Activated T-cell treated with anti-CD3 and anti-CD28 coated beads for 48 hours (primary cell): ENCODE results near the gene FAM186B.

ENCODE experiments used
- DNase-seq: peaks from one replicate; pipeline ENCODE4 v3.0.0-alpha.2; 2020; ENCODE audit warnings: low read depth

Gene FAM186B

GRCh38 chr12:49604856-49605255 lies 583 bp downstream of the FAM186B start:
- DNase-seq = no peak

GRCh38 chr12:49603721-49604120 lies 1.7 kb downstream of the FAM186B start:
- no peak for DNase-seq

GRCh38 chr12:49599961-49600360 lies 5.5 kb downstream of the FAM186B start:
- no peak for DNase-seq

DNA sequence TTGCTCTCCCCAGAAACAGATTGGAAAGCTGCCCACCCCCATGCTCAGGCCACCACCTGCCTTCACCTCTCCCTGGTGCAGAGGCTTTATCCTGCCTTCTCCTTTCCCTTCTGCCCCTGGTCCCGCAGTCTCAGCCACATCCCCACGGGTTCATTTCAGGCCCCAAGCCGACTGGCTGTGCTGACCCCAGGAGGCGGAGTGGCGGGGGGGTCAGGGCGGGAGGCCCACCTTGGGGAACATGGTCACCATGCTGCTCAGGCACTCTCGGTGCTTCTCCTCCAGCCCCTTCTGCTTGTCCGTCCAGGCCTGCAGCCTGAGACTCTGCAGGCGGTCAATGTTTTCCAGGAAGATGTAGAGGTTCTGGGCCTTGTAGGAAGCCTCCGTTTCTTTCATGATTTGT lies 6.9 kb downstream of the FAM186B start:
- DNase-seq = no peak

DNA sequence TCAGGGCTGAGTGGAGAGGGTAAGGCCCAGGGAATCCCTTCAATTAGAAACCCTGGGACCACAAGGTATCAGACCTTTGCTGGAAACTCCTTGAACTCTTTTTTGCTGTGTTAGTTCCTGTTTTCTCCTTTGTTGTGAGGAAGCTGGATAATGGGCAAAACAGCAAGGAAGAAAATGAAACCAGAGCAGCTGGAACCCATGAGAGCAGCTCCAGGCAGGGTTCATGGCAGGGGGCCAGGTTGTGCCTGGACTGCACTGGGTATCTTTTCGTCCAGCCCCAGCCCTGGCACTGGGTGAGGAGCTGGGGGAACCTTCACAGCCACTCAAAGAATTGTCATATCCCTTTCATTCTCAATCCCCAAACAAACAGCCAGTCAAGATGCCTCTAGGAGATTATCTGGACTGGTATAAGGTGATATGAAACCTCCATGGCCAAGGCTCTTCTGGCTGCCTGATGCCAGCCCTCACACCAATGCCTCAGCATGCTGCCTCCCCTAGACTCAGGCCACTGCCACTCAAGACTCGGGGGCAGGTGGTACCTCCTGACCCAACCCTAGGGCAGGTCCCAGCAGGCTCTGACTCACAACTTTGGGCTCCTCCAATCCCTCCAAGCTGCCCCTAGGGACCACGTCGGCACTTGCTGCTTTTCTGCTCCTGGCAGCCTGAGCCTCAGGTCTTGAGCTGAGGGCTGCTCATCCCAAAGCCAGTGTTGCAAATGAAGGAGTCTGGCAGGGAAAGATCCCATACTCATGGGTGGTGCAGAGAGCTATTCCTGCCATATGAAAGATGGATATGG lies 16.5 kb downstream of the FAM186B start:
- DNase-seq = no peak

DNA sequence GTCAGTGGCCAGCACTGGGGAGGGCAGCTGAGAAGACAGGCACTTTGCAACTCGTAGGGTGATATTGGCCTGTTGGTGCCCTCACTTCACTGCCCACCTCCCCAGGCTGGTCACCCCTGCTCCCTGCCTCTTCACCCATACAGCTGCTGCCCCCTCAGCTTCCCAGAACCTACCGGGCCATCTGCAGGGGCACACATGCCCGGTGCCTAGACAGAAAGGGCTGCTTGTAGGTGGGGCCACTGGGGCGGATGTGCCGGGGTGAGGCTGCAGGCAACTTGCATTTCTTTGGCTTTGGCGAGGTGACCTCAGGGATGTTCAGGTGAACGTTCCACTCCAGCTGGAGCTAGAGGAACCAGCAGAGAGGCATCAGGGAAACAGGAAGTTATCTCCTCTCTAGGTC lies 17.2 kb downstream of the FAM186B start:
- DNase-seq = no peak

DNA sequence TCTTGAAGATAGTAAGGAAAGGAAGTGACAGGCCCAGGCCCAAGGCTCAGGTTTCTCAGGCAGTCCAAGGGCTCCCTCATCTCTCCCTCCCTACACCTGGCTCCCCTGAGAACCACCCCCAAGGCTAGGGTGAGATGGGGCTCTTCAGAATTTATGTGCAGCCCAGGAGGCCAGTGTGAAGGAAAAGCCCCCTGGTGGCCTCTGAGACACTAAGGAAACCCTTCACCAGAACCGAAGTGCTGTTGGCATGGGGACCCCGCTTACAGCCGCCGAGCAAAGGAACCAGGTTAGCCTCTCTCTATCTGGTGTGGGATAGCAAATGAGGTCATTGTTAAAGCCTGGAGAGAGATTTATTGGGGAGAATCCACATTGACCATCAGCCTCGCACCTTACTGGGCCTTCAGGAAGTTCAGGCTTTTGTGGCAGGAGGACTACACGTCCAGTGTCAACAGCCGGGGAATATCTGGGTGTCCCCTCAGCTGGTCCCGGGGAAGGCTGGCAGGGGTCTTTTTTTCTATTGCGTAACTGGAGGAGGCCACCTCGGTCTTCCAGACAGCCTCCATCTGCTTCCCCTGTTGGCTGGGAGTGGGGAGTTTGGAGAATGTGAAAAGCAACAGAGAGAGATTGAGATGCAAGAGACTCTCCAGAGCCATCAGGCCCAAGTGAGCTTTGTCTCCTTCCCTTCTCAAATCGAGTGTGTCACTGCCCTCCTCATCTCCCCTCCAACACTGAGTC lies 18.1 kb downstream of the FAM186B start:
- no peak for DNase-seq

DNA sequence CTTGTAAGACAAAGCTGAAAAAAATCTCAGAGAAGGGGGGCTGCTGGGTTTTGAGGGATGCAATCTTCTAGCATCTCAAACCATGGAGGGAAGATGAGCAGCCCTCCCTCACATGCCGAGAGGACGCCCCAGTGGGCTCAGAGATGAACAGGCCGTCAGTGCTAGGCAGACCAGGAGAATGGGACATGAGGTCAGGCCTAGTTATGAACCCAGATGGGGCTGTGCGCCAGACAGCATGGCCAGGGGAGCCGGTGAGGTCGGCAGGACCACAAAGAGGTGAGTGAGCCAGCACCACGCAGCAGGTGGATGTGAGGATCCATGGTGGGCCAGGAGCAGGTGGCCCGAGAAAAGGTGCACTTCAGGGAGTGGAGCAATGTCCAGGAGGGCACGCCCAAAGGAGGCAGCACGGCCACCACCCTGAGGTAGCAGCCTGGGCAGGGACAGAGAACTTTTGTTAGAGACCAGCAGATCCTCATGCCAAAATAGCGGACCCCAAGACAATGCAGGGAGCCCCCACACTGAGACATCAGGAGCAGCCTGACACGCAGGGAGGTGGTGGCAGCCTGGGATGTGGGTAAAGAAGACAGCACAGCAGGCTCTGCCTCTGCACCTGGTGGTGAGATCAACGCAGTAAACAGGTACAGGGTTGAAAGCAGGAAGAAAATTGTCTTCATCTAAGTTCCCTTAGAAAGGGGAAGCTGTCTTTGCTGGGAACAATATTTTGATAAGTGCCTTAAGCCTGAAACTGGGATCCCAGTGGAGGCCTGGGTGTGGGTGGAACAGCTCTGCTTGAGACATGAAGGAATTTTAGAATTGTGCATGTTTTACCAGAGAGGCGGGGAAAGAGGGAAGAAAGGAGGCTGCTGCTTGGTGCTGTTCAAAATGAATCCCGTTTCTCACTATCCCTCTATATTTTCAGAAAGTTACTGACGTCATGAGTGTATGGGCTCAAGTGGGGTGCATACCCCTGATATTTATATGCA lies 19.7 kb downstream of the FAM186B start:
- no peak for DNase-seq

DNA sequence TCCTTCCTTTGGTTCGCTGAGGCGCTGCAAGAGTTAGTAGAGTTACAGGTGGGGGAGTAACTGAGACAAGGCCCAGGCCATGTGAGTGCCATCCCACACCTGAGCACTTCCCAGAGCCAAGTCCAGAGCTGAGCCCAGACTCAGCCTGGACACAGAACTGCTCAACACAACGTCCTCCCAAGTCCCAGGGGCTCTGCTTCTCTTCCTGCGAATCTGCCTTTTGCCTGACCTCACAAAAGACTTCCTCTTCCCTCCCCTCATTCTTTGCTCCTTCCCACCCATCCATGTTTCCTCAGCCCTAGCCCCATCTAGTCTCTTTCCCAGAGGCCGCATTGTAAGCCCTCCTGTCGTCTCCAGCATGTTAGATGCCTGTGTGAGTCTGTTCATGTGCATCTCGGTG lies 20.8 kb downstream of the FAM186B start:
- no peak for DNase-seq

GRCh38 chr12:49583366-49584094 lies 21.9 kb downstream of the FAM186B start:
- DNase-seq = no peak

GRCh38 chr12:49582850-49583249 lies 22.6 kb downstream of the FAM186B start:
- DNase-seq = no peak

DNA sequence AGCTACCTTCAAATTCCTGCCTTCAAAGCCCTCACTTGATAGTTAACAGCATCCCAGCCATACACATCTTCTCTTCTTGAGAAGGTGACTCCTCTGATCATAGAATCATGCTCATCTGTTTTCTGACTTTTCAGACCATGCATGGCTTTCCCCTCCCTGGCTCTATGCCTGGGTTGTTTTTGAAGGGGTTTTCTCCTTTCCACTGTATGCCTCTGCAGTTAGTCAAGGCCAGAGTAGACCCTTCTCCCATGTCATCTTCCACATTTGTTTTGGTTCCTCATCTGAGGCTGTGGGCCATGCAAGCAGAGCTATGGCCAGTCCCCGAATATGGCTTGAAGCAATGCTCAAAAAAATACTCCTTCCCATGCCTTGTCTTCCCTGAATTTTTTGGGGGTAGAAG lies 23.2 kb downstream of the FAM186B start:
- no peak for DNase-seq

- DNase-seq = peak; percentile 40
Observed at GRCh38 chr12:49580572-49581535, 24.6 kb downstream of the FAM186B start.

DNA sequence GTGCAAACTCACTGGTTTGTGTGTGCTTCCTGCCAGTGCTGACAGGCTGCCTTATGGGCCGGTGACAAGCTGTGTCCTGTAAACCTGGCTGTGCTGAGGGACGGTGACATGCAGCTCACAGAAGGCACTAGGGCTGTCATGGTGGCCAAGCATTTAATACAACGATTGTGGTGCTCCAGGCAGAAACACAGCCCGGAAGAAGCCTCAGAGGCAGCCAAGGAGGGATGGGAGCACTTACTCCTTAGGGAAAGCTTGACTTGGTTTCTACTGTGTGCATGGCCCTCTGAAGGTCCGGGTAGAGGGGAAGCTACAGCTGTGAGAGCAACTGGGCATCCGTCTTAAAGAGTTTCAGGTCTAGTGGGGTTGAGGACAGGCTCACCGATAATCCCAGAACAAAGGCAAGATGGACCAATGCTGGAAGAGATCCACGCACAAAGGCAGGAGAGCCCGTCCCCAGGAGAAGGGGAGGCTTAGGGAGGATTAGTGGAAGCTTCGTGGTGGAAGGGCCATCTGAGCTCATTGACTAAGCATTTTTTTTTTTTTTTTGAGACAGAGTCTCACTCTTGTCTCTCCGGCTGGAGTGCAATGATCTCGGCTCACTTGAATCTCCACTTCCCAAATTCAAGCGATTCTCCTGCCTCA lies 26.8 kb downstream of the FAM186B start:
- DNase-seq = no peak

- DNase-seq = no peak
Observed at GRCh38 chr12:49577589-49578315, 27.7 kb downstream of the FAM186B start.

DNA sequence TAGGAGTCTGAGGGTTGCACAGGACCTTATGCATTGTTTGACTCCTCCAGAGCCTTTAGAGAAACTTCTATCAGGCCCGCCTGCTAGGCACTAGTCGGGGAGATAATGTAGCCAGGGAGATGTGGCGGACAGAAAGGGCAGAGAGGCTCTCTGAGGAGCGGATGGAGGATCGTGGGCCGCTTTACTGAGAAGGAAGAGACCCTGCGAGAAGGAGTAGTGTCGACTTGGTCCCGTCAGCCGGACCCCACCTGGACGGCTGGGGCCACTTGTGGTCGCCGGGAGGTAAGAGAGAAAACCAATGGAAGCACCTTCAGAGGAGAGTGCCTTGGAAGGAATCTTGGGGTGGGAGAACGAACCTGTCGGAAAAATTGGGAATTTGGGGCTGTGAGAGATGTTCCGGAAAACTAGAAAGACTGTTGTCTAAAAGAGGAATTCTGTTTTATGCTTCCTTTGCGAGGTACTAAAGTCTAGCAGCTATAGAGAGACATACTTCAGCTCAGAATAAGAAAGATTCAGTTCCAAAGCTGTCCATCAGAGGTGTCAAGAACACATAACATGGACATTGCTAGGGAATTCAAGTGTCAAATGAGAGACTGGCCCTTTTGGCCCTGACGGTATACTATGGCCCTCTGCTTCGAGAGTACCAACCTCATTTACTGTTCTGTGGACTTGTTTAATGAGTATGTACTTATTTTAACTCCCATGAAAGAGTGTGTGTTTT lies 36.8 kb downstream of the FAM186B start:
- DNase-seq = no peak

- DNase-seq = peak; percentile 77
Observed at GRCh38 chr12:49567611-49568441, 37.6 kb downstream of the FAM186B start, which contains the start of gene MCRS1. MCRS1 (minus strand) TSS chr12:49568142; CDS start chr12:49566731, 1,411 bp downstream.

DNA sequence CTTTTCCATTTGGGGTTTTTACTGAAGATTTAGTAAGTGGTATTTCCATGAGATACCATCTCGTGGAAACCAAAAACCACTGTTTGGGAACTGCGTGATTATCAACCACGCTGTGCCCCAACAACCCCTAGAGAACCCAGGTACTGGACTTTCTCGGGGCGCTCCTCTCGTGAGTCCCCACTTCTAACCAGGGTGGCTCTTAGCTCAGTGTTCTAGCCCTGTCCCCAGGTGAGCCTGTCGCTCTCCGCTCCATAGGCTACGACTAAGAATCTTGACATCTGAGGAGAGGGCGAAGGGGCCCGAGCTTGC lies 38.2 kb downstream of the FAM186B start:
- no peak for DNase-seq
